ENCODE measurements around the gene ZMYND11.

Gene ZMYND11

GRCh38 chr10:232061-232460 lies 96.8 kb downstream of the ZMYND11 start:
- no peaks in the 10 kb centered on the region for H3K79me2 ChIP-seq (ENCODE audit: insufficient read depth, low read length)
- H3K27me3 ChIP-seq (ENCODE audit: insufficient read depth, low read length), result no peaks in the 10 kb centered on the region
- TF ChIP-seq CTCF (IDR thresholded peaks at IDR 0.05; ENCODE audit: low read length) (no peak), EZH2 (IDR thresholded peaks at IDR 0.05; ENCODE audit: borderline replicate concordance, low read length) (no peak)
- no peaks in the 10 kb centered on the region for H3K9me3 ChIP-seq (ENCODE audit: low read length)
- H3K9me2 ChIP-seq (ENCODE audit: low read depth, low read length), result no peaks in the 10 kb centered on the region
- H3K27ac ChIP-seq (ENCODE audit: low read depth, low read length, poor library complexity, severe bottlenecking), result no peak overlapping the region
- no peak overlapping the region for H3K4me2 ChIP-seq (ENCODE audit: low read length)
- no peak overlapping the region for H3K9ac ChIP-seq (ENCODE audit: low read length)
- H3K4me1 ChIP-seq (ENCODE audit: insufficient read depth, low read length, severe bottlenecking), result peaks cover 11% of the 10 kb centered on the region
- no peak overlapping the region for H3K4me3 ChIP-seq (ENCODE audit: low read depth, low read length, poor library complexity, severe bottlenecking)
- H4K20me1 ChIP-seq (ENCODE audit: insufficient read depth, low read length), result no peaks in the 10 kb centered on the region
- H3K36me3 ChIP-seq (ENCODE audit: insufficient read depth, low read length), result no peaks in the 10 kb centered on the region
- no peaks in the 10 kb centered on the region for H3F3A ChIP-seq (ENCODE audit: insufficient read depth, low read length)
- H2AFZ ChIP-seq (ENCODE audit: low read length), result no peak overlapping the region

GRCh38 chr10:232878-233277 lies 97.6 kb downstream of the ZMYND11 start:
- TF ChIP-seq CTCF (IDR thresholded peaks at IDR 0.05; ENCODE audit: low read length), result no peak
- TF ChIP-seq EZH2 (IDR thresholded peaks at IDR 0.05; ENCODE audit: borderline replicate concordance, low read length), result no peak
- H4K20me1 ChIP-seq (ENCODE audit: insufficient read depth, low read length), result no peaks in the 10 kb centered on the region

GRCh38 chr10:234708-235406 lies 99.6 kb downstream of the ZMYND11 start:
- TF ChIP-seq EZH2 (IDR thresholded peaks at IDR 0.05; ENCODE audit: borderline replicate concordance, low read length) (no peak), CTCF (IDR thresholded peaks at IDR 0.05; ENCODE audit: low read length) (no peak)
- H3K9me3 ChIP-seq (ENCODE audit: low read length), result no peaks in the 10 kb centered on the region
- no peaks in the 10 kb centered on the region for H3K36me3 ChIP-seq (ENCODE audit: insufficient read depth, low read length)
- no peaks in the 10 kb centered on the region for H4K20me1 ChIP-seq (ENCODE audit: insufficient read depth, low read length)
- no peaks in the 10 kb centered on the region for H3K79me2 ChIP-seq (ENCODE audit: insufficient read depth, low read length)
- no peak overlapping the region for H3K9ac ChIP-seq (ENCODE audit: low read length)
- H3F3A ChIP-seq (ENCODE audit: insufficient read depth, low read length), result no peaks in the 10 kb centered on the region
- no peak overlapping the region for H3K4me3 ChIP-seq (ENCODE audit: low read depth, low read length, poor library complexity, severe bottlenecking)
- H3K4me2 ChIP-seq (ENCODE audit: low read length), result no peak overlapping the region
- H2AFZ ChIP-seq (ENCODE audit: low read length), result no peak overlapping the region
- H3K27ac ChIP-seq (ENCODE audit: low read depth, low read length, poor library complexity, severe bottlenecking), result no peak overlapping the region
- H3K4me1 ChIP-seq (ENCODE audit: insufficient read depth, low read length, severe bottlenecking), result peaks cover 32% of the 10 kb centered on the region
- no peaks in the 10 kb centered on the region for H3K27me3 ChIP-seq (ENCODE audit: insufficient read depth, low read length)
- H3K9me2 ChIP-seq (ENCODE audit: low read depth, low read length), result no peaks in the 10 kb centered on the region

More at GRCh38 chr10:232878-233277, 97.6 kb downstream of the ZMYND11 start:
- Histone ChIP-seq H3K36me3 (ENCODE audit: insufficient read depth, low read length) (no peaks in the 10 kb centered on the region), H3K9me3 (ENCODE audit: low read length) (no peaks in the 10 kb centered on the region), H2AFZ (ENCODE audit: low read length) (no peak overlapping the region), H3K4me3 (ENCODE audit: low read depth, low read length, poor library complexity, severe bottlenecking) (no peak overlapping the region), H3K27ac (ENCODE audit: low read depth, low read length, poor library complexity, severe bottlenecking) (no peak overlapping the region), H3K27me3 (ENCODE audit: insufficient read depth, low read length) (no peaks in the 10 kb centered on the region), H3K4me2 (ENCODE audit: low read length) (no peak overlapping the region), H3K4me1 (ENCODE audit: insufficient read depth, low read length, severe bottlenecking) (peaks cover 19% of the 10 kb centered on the region), H3K9me2 (ENCODE audit: low read depth, low read length) (no peaks in the 10 kb centered on the region), H3F3A (ENCODE audit: insufficient read depth, low read length) (no peaks in the 10 kb centered on the region), H3K79me2 (ENCODE audit: insufficient read depth, low read length) (no peaks in the 10 kb centered on the region), H3K9ac (ENCODE audit: low read length) (no peak overlapping the region)

Data from OCI-LY1 (cell line).